ENCODE measurements around the gene ZCCHC10. TPM values are rescaled to one million over a fixed set of nuclear protein-coding genes. Genes with fewer than 3 reads are reported as not detected.
A peak's percentile ranks its signal among the peaks of the same experiment; 100 is the strongest.
"Not testable (repeated sequence)": the region's sequence is repeated elsewhere in the genome, so short reads cannot be mapped to it uniquely, and the experiment has no call there.

ZCCHC10 gene
- 18.5 TPM for total RNA-seq

GRCh38 chr5:133025804-133026663 lies at the start of gene ZCCHC10:
Gene ZCCHC10, minus strand, starts transcription at chr5:133026549. Its CDS starts 12 bp downstream, at chr5:133026537.
- peak; percentile 93 for DNase-seq (ENCODE audit: low spot score)

GRCh38 chr5:133075572-133076536 lies 49.5 kb upstream of the ZCCHC10 start:
- DNase-seq (ENCODE audit: low spot score), result no peak

DNA sequence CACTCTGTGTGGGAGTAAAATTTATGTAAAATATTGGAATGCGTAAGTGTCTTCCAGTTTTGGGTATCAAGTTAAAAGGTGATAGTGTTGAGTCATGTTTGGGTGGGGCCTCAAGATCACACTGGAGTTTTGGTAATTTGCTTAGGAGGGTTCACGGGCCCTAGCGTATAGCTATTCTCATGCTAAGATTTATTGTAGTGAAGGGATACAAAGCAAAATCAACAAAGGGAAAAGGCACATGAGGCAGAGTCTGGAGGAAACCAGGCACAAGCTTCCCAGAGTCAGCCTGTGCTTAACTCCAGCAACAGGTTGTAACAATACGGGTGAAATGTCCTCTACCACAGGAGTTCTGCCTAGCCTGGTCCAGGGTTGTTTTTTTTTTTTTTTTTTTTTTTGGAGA lies 45.7 kb upstream of the ZCCHC10 start:
- DNase-seq (ENCODE audit: low spot score), result no peak

GRCh38 chr5:133066045-133066444 lies 39.7 kb upstream of the ZCCHC10 start:
- no peak for DNase-seq (ENCODE audit: low spot score)

- no peak for DNase-seq (ENCODE audit: low spot score)
These were observed 39.1 kb upstream of the ZCCHC10 start for GRCh38 chr5:133065471-133065870.

- no peak for DNase-seq (ENCODE audit: low spot score)
These were observed 37.6 kb upstream of the ZCCHC10 start for GRCh38 chr5:133063965-133064364.

GRCh38 chr5:133062276-133062675 lies 35.9 kb upstream of the ZCCHC10 start:
- no peak for DNase-seq (ENCODE audit: low spot score)

DNA sequence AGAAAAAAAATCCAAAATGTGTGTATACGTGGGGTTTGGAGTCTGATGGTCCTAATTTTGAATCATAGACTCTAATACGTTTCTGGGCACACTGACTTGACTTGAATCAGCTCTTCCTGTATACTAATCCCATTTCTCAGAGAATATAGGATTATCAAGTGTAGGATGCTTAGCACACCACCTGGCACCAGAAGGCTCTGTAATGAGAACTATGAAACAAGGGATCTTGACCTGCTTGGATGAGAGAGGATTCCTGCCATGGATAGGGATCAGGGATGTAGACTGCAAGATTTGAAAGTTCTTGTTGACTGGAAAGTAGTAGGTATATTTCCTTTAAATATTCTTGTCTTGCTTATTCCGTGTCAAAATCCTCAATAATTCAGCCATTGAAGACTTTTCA lies 33.3 kb upstream of the ZCCHC10 start:
- no peak for DNase-seq (ENCODE audit: low spot score)

- DNase-seq (ENCODE audit: low spot score), result no peak
These were observed 30.5 kb upstream of the ZCCHC10 start for GRCh38 chr5:133056891-133057290.

- no peak for DNase-seq (ENCODE audit: low spot score)
These were observed 28.5 kb upstream of the ZCCHC10 start for GRCh38 chr5:133054697-133055471.

DNA sequence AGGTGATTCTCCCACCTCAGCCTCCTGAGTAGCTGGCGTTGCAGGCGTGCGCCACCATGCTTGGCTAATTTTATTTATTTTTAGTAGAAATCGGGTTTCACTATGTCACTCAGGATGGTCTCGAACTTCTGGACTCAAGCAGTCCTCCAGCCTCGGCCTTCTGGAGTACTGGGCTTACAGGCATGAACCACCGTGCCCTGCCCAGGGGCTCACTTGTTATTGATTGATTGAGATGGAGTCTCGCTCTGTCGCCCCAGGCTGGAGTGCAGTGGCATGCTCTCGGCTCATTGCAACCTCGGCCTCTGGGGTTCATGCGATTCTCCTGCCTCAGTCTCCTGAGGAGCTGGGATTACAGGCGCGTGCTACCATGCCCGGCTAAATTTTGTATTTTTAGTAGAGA lies 27.1 kb upstream of the ZCCHC10 start:
- no peak for DNase-seq (ENCODE audit: low spot score)

GRCh38 chr5:133052317-133053175 lies 26.2 kb upstream of the ZCCHC10 start:
- peak; percentile 67 for DNase-seq (ENCODE audit: low spot score)

DNA sequence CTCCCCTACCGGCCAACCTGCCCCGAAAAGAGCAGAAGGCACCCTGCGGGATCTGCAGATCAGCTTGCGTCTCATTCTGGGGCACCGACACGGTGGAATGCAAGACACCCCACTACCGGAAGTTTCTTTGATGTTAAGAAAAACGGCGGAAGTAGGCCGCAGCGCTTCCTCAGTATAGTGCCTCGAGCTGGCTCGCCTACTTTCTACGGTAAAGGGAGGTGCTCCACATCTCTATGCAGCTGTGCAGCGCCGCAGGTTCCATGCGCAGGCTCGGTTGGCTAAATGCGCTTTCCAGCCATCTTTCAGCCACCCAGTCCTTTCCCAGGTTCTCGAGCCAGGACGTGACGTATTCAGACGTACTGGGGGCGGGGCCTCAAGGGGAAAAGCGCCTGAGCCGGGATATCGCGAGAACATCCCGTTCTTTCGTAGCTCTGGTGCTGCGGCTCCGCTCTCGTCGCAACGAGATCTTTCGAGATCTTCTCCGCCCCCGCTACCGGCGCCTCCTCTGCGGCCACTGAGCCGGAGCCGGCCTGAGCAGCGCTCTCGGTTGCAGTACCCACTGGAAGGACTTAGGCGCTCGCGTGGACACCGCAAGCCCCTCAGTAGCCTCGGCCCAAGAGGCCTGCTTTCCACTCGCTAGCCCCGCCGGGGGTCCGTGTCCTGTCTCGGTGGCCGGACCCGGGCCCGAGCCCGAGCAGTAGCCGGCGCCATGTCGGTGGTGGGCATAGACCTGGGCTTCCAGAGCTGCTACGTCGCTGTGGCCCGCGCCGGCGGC lies 25.4 kb upstream of the ZCCHC10 start, which contains the start of gene HSPA4:
Gene HSPA4, plus strand, starts transcription at position 472 of the 775 bp plus-strand sequence. Its CDS starts 238 bp downstream, at position 710.
- DNase-seq (ENCODE audit: low spot score), result peak; percentile 99

DNA sequence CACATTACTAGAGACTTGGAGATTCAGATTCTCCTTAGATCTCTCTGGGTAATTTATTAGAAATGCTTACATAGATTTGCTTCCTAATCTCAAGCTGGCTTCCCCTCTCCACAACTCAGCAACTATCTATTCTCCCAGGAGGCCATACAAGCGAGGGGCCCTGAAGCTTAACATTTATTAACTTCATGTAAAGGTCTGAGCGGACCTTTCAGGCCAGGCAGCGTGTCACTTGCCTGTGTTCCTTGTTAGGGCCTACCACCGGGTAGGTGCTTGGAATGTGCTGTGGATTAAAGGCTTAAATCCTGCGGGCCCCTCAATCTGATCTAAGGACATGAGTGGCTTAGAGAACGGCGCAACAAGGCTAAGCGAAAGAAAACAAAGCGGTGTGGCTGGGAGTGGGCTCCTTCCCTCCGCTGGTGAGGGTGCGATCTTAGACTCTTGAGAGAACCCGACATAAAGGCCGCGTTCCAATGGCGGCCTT lies 24.8 kb upstream of the ZCCHC10 start:
- peak; percentile 15 for DNase-seq (ENCODE audit: low spot score)

DNA sequence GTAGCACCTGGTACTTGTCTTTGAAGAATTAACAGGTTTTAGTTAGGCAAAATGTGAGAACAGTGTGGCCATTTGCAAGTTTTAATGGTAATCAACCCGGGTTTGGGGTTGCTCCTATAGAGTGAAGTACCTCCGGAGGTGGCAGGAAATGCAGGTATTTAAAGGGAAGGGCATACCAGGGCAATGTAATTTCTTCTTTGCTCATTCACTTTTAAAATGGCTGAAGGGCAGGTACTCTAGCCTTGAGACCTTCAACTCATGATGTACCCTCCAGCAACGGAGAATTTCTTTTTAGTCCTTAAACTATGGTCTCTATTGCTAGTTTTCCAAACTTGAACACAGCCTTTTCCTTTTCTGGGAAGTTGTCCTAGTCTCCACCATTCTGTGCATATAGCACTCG lies 24.2 kb upstream of the ZCCHC10 start:
- DNase-seq (ENCODE audit: low spot score), result no peak

- no peak for DNase-seq (ENCODE audit: low spot score)
These were observed 23.3 kb upstream of the ZCCHC10 start for GRCh38 chr5:133049726-133050048.

DNA sequence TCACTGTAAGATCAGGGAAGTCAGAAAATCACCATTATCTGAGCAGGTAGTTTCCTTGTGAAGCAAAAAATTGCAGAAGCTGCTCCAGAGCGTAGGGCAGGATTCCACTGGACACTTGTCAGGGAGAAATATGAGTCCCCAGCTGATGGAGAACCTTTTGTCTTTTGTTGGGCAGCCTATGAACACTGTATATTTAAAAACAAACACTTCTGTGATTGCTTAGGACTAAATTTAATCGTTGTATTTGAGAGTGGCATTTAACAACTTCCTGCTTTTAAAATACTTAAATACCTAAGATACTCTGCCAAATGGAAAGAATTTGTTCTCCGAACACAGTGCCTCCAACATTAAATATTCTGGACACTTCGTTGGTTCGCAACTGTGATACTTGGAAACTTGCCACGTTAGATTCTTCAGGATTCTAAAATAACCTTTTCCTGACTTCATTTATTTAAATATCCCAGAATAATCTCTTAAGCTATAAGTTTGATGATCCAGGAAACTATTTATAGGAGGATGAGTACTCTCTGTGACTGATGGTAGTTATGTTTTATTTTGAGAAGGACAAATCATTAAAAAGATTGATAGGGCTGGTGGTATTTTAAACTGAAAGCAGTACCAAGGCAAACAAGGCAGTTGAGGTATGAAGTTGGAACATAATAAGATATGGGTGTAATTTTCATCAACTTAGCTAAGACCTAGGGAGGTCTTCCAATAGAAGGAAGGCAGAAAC lies 22.8 kb upstream of the ZCCHC10 start:
- no peak for DNase-seq (ENCODE audit: low spot score)

GRCh38 chr5:133047404-133047803 lies 21.1 kb upstream of the ZCCHC10 start:
- no peak for DNase-seq (ENCODE audit: low spot score)

DNA sequence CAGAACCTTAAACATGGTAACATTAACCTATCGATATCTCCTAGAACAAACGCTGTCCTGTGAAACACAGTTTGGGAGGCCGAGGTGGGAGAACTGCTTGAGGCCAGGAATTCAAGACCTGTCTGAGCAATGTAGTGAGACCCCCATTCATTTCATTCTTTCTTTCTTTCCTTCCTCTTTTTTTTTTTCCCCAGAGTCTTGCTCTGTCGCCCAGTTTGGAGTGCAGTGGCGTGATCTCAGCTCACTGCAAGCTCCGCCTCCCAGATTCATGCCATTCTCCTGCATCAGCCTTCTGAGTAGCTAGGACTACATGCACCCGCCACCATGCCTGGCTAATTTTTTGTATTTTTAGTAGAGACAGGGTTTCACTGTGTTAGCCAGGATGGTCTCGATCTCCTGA lies 20.2 kb upstream of the ZCCHC10 start:
- DNase-seq (ENCODE audit: low spot score), result not testable (repeated sequence)
